ENCODE data around the gene PODN. TPM values are rescaled to one million over a fixed set of nuclear protein-coding genes. Genes with fewer than 3 reads are reported as not detected.

PODN gene
- total RNA-seq, 5 donors from 2014 or later (not counting 1 experiment from before 2014, with no cell fraction given), result 0.22 to 0.68 (median 0.46) TPM; not detected in 1

DNA sequence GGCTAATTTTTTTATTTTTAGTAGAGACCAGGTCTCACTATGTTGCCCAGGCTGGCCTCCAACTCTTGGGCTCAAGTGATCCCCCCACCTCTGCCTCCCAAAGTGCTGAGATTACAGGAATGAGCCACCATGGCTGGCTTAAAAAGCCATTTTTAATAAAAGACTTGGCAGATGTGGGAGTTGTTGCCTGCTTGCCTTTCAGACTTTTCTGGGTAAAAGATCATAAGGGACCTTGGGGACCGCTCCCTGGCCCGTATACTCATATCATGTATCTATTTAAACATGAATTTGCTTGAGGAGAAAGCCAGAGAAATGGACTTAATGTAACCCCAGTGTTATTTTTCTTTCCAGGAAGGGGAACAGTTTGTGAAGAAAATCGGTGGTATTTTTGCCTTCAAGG, 23.4 kb upstream of the PODN start:
- POLR2A ChIA-PET, result no interaction called here
- Mint-ChIP-seq H3K36me3 (peaks cover 29% of the 10 kb centered on the region), H3K27me3 (no peaks in the 10 kb centered on the region), H3K9me3 (no peaks in the 10 kb centered on the region), H3K4me1 (peaks cover 0 to 3% (median 0%) of the 10 kb centered on the region in 3 donors), H3K4me3 (no peak overlapping the region), H3K27ac (no peak overlapping the region)
- Histone ChIP-seq H3K36me3 (ENCODE audit: control insufficient read depth in 2 of 2, extremely low read depth in 1 of 2, insufficient read depth in 1 of 2, low read length in 1 of 2) (peaks cover 0 to 38% of the 10 kb centered on the region in 2 donors), H3K4me1 (ENCODE audit: control insufficient read depth in 1 of 2, extremely low read depth in 1 of 2, insufficient read depth in 2 of 2, low read length in 2 of 2) (no peaks in the 10 kb centered on the region), H3K9me3 (no peaks in the 10 kb centered on the region), H3K4me3 (ENCODE audit: control insufficient read depth in 1 of 2, extremely low read depth in 1 of 2, low read length in 1 of 2) (no peak overlapping the region), H3K27ac (ENCODE audit: low read length) (no peak overlapping the region), H3K27me3 (replicated peaks in 1 of 2; ENCODE audit: control insufficient read depth in 2 of 2, extremely low read depth in 1 of 2, insufficient read depth in 2 of 2, low read length in 1 of 2) (no peaks in the 10 kb centered on the region)
- ATAC-seq (replicated peaks in 1 of 4) (no peak), DNase-seq (no peak)
- WGBS (ENCODE audit: insufficient coverage), result 89% methylated on average over 1 of the region's 3 CpGs
- CTCF ChIA-PET, result no interaction called here

DNA sequence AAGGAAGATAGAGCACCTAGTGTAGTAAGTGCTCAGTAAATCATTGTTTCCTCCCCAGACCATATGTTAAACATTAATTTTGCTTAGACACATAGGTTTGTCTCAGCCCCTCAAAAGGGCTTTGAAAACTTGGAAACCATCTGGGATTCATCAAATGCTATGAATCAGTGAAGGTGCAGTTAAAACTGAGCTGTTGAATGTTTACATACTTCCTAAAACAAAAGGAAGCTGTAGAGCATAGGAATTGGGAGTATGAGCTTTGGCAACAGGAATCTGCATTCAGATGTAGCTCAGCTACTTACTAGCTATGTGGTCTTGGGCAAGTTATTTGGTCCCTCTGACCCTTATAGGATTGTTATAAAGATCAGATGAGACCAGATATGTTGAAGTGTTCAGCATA, 18.7 kb upstream of the PODN start:
- Histone ChIP-seq H3K27me3 (replicated peaks in 1 of 2; ENCODE audit: control insufficient read depth in 2 of 2, extremely low read depth in 1 of 2, insufficient read depth in 2 of 2, low read length in 1 of 2) (no peaks in the 10 kb centered on the region), H3K36me3 (ENCODE audit: control insufficient read depth in 2 of 2, extremely low read depth in 1 of 2, insufficient read depth in 1 of 2, low read length in 1 of 2) (peaks cover 0 to 54% of the 10 kb centered on the region in 2 donors), H3K27ac (ENCODE audit: low read length) (no peak overlapping the region), H3K9me3 (no peaks in the 10 kb centered on the region), H3K4me1 (ENCODE audit: control insufficient read depth in 1 of 2, extremely low read depth in 1 of 2, insufficient read depth in 2 of 2, low read length in 2 of 2) (no peaks in the 10 kb centered on the region), H3K4me3 (ENCODE audit: control insufficient read depth in 1 of 2, extremely low read depth in 1 of 2, low read length in 1 of 2) (no peak overlapping the region)
- ATAC-seq (replicated peaks in 1 of 4) (no peak), DNase-seq (no peak)
- ChIA-PET CTCF (no interaction called here), POLR2A (no interaction called here)
- Mint-ChIP-seq H3K27ac (no peak overlapping the region), H3K36me3 (peaks cover 48% of the 10 kb centered on the region), H3K27me3 (no peaks in the 10 kb centered on the region), H3K4me3 (no peak overlapping the region), H3K9me3 (no peaks in the 10 kb centered on the region), H3K4me1 (peaks cover 0 to 1% (median 0%) of the 10 kb centered on the region in 3 donors)

DNA sequence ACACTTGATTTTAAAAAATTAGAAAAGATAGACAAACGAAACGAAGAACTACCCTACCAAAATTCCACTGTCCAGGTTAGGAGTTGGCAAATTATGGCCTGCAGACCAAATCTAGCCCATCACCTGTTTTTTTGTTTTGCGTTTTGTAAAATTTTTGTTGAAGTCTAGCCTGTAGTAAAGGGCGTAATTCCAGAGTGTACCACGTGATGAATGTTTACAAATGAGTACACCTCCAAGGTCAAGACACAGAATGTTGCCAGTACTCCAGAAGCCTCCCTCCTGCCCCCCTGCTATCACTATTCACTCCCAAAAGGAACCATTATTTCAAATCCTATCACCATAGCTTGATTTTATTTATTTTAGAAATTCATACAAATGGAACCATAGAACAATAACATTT, 17.1 kb upstream of the PODN start:
- Mint-ChIP-seq H3K4me3 (no peak overlapping the region), H3K4me1 (peaks cover 0 to 1% (median 0%) of the 10 kb centered on the region in 3 donors), H3K36me3 (peaks cover 43% of the 10 kb centered on the region), H3K27ac (no peak overlapping the region), H3K27me3 (no peaks in the 10 kb centered on the region), H3K9me3 (no peaks in the 10 kb centered on the region)
- Histone ChIP-seq H3K4me3 (ENCODE audit: control insufficient read depth in 1 of 2, extremely low read depth in 1 of 2, low read length in 1 of 2) (no peak overlapping the region), H3K4me1 (ENCODE audit: control insufficient read depth in 1 of 2, extremely low read depth in 1 of 2, insufficient read depth in 2 of 2, low read length in 2 of 2) (no peaks in the 10 kb centered on the region), H3K27ac (ENCODE audit: low read length) (no peak overlapping the region), H3K9me3 (no peaks in the 10 kb centered on the region), H3K36me3 (ENCODE audit: control insufficient read depth in 2 of 2, extremely low read depth in 1 of 2, insufficient read depth in 1 of 2, low read length in 1 of 2) (peaks cover 2 to 52% of the 10 kb centered on the region in 2 donors), H3K27me3 (replicated peaks in 1 of 2; ENCODE audit: control insufficient read depth in 2 of 2, extremely low read depth in 1 of 2, insufficient read depth in 2 of 2, low read length in 1 of 2) (no peaks in the 10 kb centered on the region)
- DNase-seq, result no peak
- ChIA-PET CTCF (interaction anchor here in 1 of 2 donors (0.6 kb wide), 1 partner anchor 136 kb away, joined by 8 read pairs; no protein-coding TSS in a partner anchor), POLR2A (no interaction called here)
- no peak for ATAC-seq (replicated peaks in 1 of 4)
- WGBS (ENCODE audit: insufficient coverage), result 100% methylated on average over 2 of the region's 5 CpGs

GRCh38 chr1:53046930-53047329, 15.1 kb upstream of the PODN start:
- peaks cover 2 to 52% of the 10 kb centered on the region in 2 donors for H3K36me3 ChIP-seq (ENCODE audit: control insufficient read depth in 2 of 2, extremely low read depth in 1 of 2, insufficient read depth in 1 of 2, low read length in 1 of 2)
- Mint-ChIP-seq H3K9me3 (no peaks in the 10 kb centered on the region), H3K27ac (no peak overlapping the region), H3K36me3 (peaks cover 41% of the 10 kb centered on the region), H3K27me3 (no peaks in the 10 kb centered on the region), H3K4me1 (peaks cover 0 to 1% (median 0%) of the 10 kb centered on the region in 3 donors), H3K4me3 (no peak overlapping the region)
- no peak overlapping the region for H3K27ac ChIP-seq (ENCODE audit: low read length)
- DNase-seq, result no peak
- ATAC-seq (replicated peaks in 1 of 4), result no peak
- H3K4me3 ChIP-seq (ENCODE audit: control insufficient read depth in 1 of 2, extremely low read depth in 1 of 2, low read length in 1 of 2), result no peak overlapping the region
- ChIA-PET POLR2A (no interaction called here), CTCF (no interaction called here)
- H3K4me1 ChIP-seq (ENCODE audit: control insufficient read depth in 1 of 2, extremely low read depth in 1 of 2, insufficient read depth in 2 of 2, low read length in 2 of 2), result no peaks in the 10 kb centered on the region
- WGBS (ENCODE audit: insufficient coverage), result no CpG with 5 or more reads among the region's 2 CpGs
- H3K27me3 ChIP-seq (replicated peaks in 1 of 2; ENCODE audit: control insufficient read depth in 2 of 2, extremely low read depth in 1 of 2, insufficient read depth in 2 of 2, low read length in 1 of 2), result no peaks in the 10 kb centered on the region
- H3K9me3 ChIP-seq, result no peaks in the 10 kb centered on the region

DNA sequence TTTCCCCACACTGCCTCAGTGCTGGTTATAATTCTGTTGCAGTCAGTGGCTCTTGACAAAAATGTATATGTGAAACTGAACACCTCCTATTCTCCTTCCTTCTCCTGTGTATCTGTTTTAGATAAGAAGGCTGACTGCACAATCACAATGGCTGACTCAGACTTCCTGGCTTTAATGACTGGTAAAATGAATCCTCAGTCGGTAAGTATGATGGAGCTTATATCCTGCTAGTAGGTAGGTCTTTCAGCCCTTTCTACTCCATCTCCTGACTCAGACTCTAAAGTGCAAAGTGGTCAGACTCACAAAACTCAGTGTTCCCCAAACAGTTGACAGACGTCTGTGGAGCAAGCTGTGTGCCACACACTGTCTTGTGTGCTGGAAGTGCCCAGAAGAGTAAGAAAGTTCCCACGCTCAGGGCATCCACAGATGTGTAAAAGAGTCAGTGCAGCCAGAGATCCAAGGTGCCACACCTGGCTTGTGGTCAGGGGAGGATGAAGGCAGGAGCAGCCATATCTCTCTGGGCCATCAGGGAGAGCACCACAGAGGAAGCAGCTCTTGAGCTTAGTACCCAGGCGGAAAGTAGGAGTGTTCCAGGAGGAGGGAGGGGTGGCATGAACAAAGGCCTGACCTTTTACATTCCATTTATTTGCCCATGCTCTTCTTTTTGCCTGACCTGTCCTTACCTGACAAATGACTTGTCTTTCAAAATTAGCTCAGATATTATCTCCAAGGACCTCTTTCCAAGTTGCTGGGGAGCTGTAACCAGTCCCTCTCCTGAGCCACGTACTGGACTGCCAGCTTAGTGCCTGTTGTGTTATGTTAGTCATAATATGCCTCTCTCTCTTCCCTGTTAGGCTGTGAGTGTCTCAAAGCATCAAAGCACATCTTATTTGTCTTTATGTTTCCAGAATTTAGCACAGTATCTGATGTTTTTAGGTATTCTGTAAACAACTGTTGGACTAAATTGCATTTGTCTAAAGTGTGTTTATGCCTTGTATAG, 14.0 kb upstream of the PODN start:
- Mint-ChIP-seq H3K9me3 (no peaks in the 10 kb centered on the region), H3K36me3 (peaks cover 50% of the 10 kb centered on the region), H3K27me3 (no peaks in the 10 kb centered on the region), H3K27ac (no peak overlapping the region), H3K4me1 (peaks cover 0 to 1% (median 0%) of the 10 kb centered on the region in 3 donors), H3K4me3 (no peak overlapping the region)
- Histone ChIP-seq H3K4me3 (ENCODE audit: control insufficient read depth in 1 of 2, extremely low read depth in 1 of 2, low read length in 1 of 2) (no peak overlapping the region), H3K27ac (ENCODE audit: low read length) (no peak overlapping the region), H3K4me1 (ENCODE audit: control insufficient read depth in 1 of 2, extremely low read depth in 1 of 2, insufficient read depth in 2 of 2, low read length in 2 of 2) (no peaks in the 10 kb centered on the region), H3K9me3 (no peaks in the 10 kb centered on the region), H3K36me3 (ENCODE audit: control insufficient read depth in 2 of 2, extremely low read depth in 1 of 2, insufficient read depth in 1 of 2, low read length in 1 of 2) (peaks cover 2 to 51% of the 10 kb centered on the region in 2 donors), H3K27me3 (replicated peaks in 1 of 2; ENCODE audit: control insufficient read depth in 2 of 2, extremely low read depth in 1 of 2, insufficient read depth in 2 of 2, low read length in 1 of 2) (no peaks in the 10 kb centered on the region)
- ATAC-seq (replicated peaks in 1 of 4) (no peak), DNase-seq (no peak)
- CTCF ChIA-PET, result no interaction called here
- WGBS (ENCODE audit: insufficient coverage), result 93% methylated on average over 2 of the region's 5 CpGs
- POLR2A ChIA-PET, result no interaction called here

- ChIA-PET CTCF (no interaction called here), POLR2A (no interaction called here)
- no peaks in the 10 kb centered on the region for H3K27me3 ChIP-seq (replicated peaks in 1 of 2; ENCODE audit: control insufficient read depth in 2 of 2, extremely low read depth in 1 of 2, insufficient read depth in 2 of 2, low read length in 1 of 2)
- H3K36me3 ChIP-seq (ENCODE audit: control insufficient read depth in 2 of 2, extremely low read depth in 1 of 2, insufficient read depth in 1 of 2, low read length in 1 of 2), result peaks cover 2 to 51% of the 10 kb centered on the region in 2 donors
- no peak for DNase-seq
- Mint-ChIP-seq H3K27ac (no peak overlapping the region), H3K4me3 (no peak overlapping the region), H3K36me3 (peaks cover 60% of the 10 kb centered on the region), H3K4me1 (peaks cover 0 to 1% (median 0%) of the 10 kb centered on the region in 3 donors), H3K9me3 (no peaks in the 10 kb centered on the region), H3K27me3 (no peaks in the 10 kb centered on the region)
- no peak for ATAC-seq (replicated peaks in 1 of 4)
- H3K27ac ChIP-seq (ENCODE audit: low read length), result no peak overlapping the region
- 90% methylated on average over 2 of the region's 3 CpGs for WGBS (ENCODE audit: insufficient coverage)
- H3K4me3 ChIP-seq (ENCODE audit: control insufficient read depth in 1 of 2, extremely low read depth in 1 of 2, low read length in 1 of 2), result no peak overlapping the region
- no peaks in the 10 kb centered on the region for H3K4me1 ChIP-seq (ENCODE audit: control insufficient read depth in 1 of 2, extremely low read depth in 1 of 2, insufficient read depth in 2 of 2, low read length in 2 of 2)
- H3K9me3 ChIP-seq, result no peaks in the 10 kb centered on the region
Observed at GRCh38 chr1:53048960-53049573, 12.9 kb upstream of the PODN start.

Measured in T-cell (primary cell).